Chondrocyte (in vitro differentiated cells): Measurements from ENCODE around the gene ERLEC1. TPM values are rescaled to one million over a fixed set of nuclear protein-coding genes. Genes with fewer than 3 reads are reported as not detected.
"Not testable (repeated sequence)": the region's sequence is repeated elsewhere in the genome, so short reads cannot be mapped to it uniquely, and the experiment has no call there.

Source experiments
- DNase-seq: peaks from one replicate; pipeline ENCODE4 v3.0.0; 2021; ENCODE audit warnings: mixed read lengths, low spot score
- H3K27ac Mint-ChIP-seq: one replicate; pipeline ENCODE4 v1.8.0; 2021; ENCODE audit warnings: mild to moderate bottlenecking, moderate library complexity, mixed read lengths; ENCODE audit not compliant: unreplicated experiment
- H3K27me3 Mint-ChIP-seq: 2 replicates; pipeline ENCODE4 v1.8.0; 2021; ENCODE audit warnings: low read depth, mixed read lengths
- H3K36me3 Mint-ChIP-seq: 2 replicates; pipeline ENCODE4 v1.8.0; 2021; ENCODE audit warnings: low read depth, mixed read lengths
- H3K4me1 Mint-ChIP-seq: 2 replicates; pipeline ENCODE4 v1.8.0; 2021; ENCODE audit warnings: low read depth, mild to moderate bottlenecking, mixed read lengths
- H3K4me3 Mint-ChIP-seq: one replicate; pipeline ENCODE4 v1.8.0; 2021; ENCODE audit warnings: mild to moderate bottlenecking, moderate library complexity, mixed read lengths; ENCODE audit not compliant: unreplicated experiment
- H3K9me3 Mint-ChIP-seq: 2 replicates; pipeline ENCODE4 v1.8.0; 2021; ENCODE audit warnings: low read depth, mixed read lengths
- CTCF ChIP-seq: fragments of 200-600 bp; sonication (generic); IDR thresholded peaks from 2 replicates; pipeline ENCODE4 v1.5.0; 2021; ENCODE audit warnings: antibody characterized with exemption, mild to moderate bottlenecking, moderate library complexity
- total RNA-seq: library from RNA; stranded (reverse); gene quantifications from 3 replicates; pipeline ENCODE4 v1.2.1, GENCODE V29; 2021

ERLEC1 gene
- total RNA-seq, 1 donor from 2014 or later = 71.4 TPM

GRCh38 chr2:53828331-53828730 is 41.5 kb downstream of the ERLEC1 start:
- Mint-ChIP-seq H3K9me3 (no peaks in the 10 kb centered on the region), H3K4me1 (peaks cover 10% of the 10 kb centered on the region), H3K4me3 (no peak overlapping the region), H3K36me3 (no peaks in the 10 kb centered on the region), H3K27ac (no peak overlapping the region), H3K27me3 (no peaks in the 10 kb centered on the region)
- DNase-seq = no peak
- no peak for TF ChIP-seq CTCF

GRCh38 chr2:53829273-53829979 is 42.6 kb downstream of the ERLEC1 start:
- TF ChIP-seq CTCF = no peak
- Mint-ChIP-seq H3K27me3 (no peaks in the 10 kb centered on the region), H3K4me3 (no peak overlapping the region), H3K27ac (no peak overlapping the region), H3K4me1 (peaks cover 10% of the 10 kb centered on the region), H3K36me3 (no peaks in the 10 kb centered on the region), H3K9me3 (no peaks in the 10 kb centered on the region)
- DNase-seq = no peak

- H3K4me1 Mint-ChIP-seq = peaks cover 10% of the 10 kb centered on the region
- H3K27ac Mint-ChIP-seq, H3K9me3 Mint-ChIP-seq, H3K36me3 Mint-ChIP-seq, H3K4me3 Mint-ChIP-seq, H3K27me3 Mint-ChIP-seq, DNase-seq: not testable (repeated sequence)
These were observed 43.1 kb downstream of the ERLEC1 start for GRCh38 chr2:53829980-53830290.

- no peak overlapping the region for H3K4me3 Mint-ChIP-seq
- no peak for DNase-seq
- no peaks in the 10 kb centered on the region for H3K27me3 Mint-ChIP-seq
- no peak overlapping the region for H3K27ac Mint-ChIP-seq
- H3K4me1 Mint-ChIP-seq = no peaks in the 10 kb centered on the region
- TF ChIP-seq CTCF = no peak
- H3K9me3 Mint-ChIP-seq = peaks cover 5% of the 10 kb centered on the region
- no peaks in the 10 kb centered on the region for H3K36me3 Mint-ChIP-seq
These were observed 53.7 kb downstream of the ERLEC1 start for GRCh38 chr2:53840580-53840979.

- not testable (repeated sequence) for H3K36me3 Mint-ChIP-seq, H3K9me3 Mint-ChIP-seq, H3K27ac Mint-ChIP-seq, H3K27me3 Mint-ChIP-seq, H3K4me1 Mint-ChIP-seq, DNase-seq, H3K4me3 Mint-ChIP-seq
These were observed 54.8 kb downstream of the ERLEC1 start for GRCh38 chr2:53841651-53842050.

GRCh38 chr2:53842891-53843290 is 56.0 kb downstream of the ERLEC1 start:
- H3K4me1 Mint-ChIP-seq = no peaks in the 10 kb centered on the region
- no peak overlapping the region for H3K27ac Mint-ChIP-seq
- no peaks in the 10 kb centered on the region for H3K27me3 Mint-ChIP-seq
- no peak overlapping the region for H3K4me3 Mint-ChIP-seq
- peaks cover 5% of the 10 kb centered on the region for H3K9me3 Mint-ChIP-seq
- peaks cover 2% of the 10 kb centered on the region for H3K36me3 Mint-ChIP-seq
- no peak for TF ChIP-seq CTCF
- no peak for DNase-seq
